GM12878 (cell line): ENCODE data around the gene PLCD1. TPM values are rescaled to one million over a fixed set of nuclear protein-coding genes. Genes with fewer than 3 reads are reported as not detected.

Source experiments
- ATAC-seq: fragments of 200-7000 bp; cut with Tn5 transposase; 3 replicates; pipeline ENCODE4 v1.9.1; 2020; ENCODE audit warnings: mild to moderate bottlenecking, moderate library complexity
- BruUV-seq: library from RNA; stranded (reverse); fragments of 400-500 nt; replicated peaks from 2 replicates; lab custom pipeline; 2021; lab: Mats Ljungman, UMichigan
- CTCF ChIA-PET: fragments of 300-600 bp; sonication (Branson Sonifier 250); formaldehyde crosslinking; extraction: SDS; loops from one replicate; lab custom pipeline; 2021; ENCODE audit warnings: inconsistent platforms; lab: Yijun Ruan, JAX
- POLR2A ChIA-PET: fragments of 350-600 bp; formaldehyde crosslinking; extraction: SDS; loops from one replicate; lab custom pipeline; 2021; ENCODE audit warnings: inconsistent platforms; lab: Charles Lee
- RAD21 ChIA-PET: fragments of 300-600 bp; sonication (Branson Sonifier 250); formaldehyde crosslinking; loops from one replicate; lab custom pipeline; 2023; ENCODE audit warnings: antibody characterized with exemption; ENCODE audit not compliant: unreplicated experiment; lab: Charles Lee
- SMC1A ChIA-PET: fragments of 300-600 bp; sonication (Branson Sonifier 250); formaldehyde crosslinking; loops from one replicate; lab custom pipeline; 2023; ENCODE audit not compliant: unreplicated experiment, uncharacterized antibody; lab: Charles Lee
- DNase-seq: peaks from one replicate; pipeline ENCODE4 v3.0.0-alpha.2; 2011; ENCODE audit warnings: low read depth, low spot score
- FAIRE-seq: peaks from 3 replicates; lab custom pipeline; 2011; peaks lifted over from hg19 to GRCh38; lab: Jason Lieb, UNC
- H2AFZ ChIP-seq: 2 replicates; pipeline ENCODE4 v1.6.0; 2011; ENCODE audit warnings: low read depth, low read length, control low read depth; ENCODE audit not compliant: control insufficient read depth
- H3K27ac ChIP-seq: 2 replicates; pipeline ENCODE4 v1.5.1; 2011; ENCODE audit warnings: control low read depth; ENCODE audit not compliant: control insufficient read depth, insufficient read depth
- H3K27me3 ChIP-seq, 2 experiments: replicated peaks in 1 of 2; 2 replicates each; pipeline versions ENCODE4 v1.6.0 to v1.6.1; 2011; ENCODE audit warnings: low read length in 1 of 2; ENCODE audit not compliant: control insufficient read depth in 2 of 2, insufficient read depth in 2 of 2
- H3K36me3 ChIP-seq, 2 experiments: 2 replicates each; pipeline ENCODE4 v1.5.1; 2011; ENCODE audit warnings: low read length in 1 of 2; ENCODE audit not compliant: control insufficient read depth in 2 of 2, insufficient read depth in 2 of 2
- H3K4me1 ChIP-seq: 2 replicates; pipeline ENCODE4 v1.6.1; 2011; ENCODE audit warnings: mild to moderate bottlenecking, low read length, moderate library complexity, mixed read lengths; ENCODE audit not compliant: control insufficient read depth, insufficient read depth
- H3K4me2 ChIP-seq: 2 replicates; pipeline ENCODE4 v1.6.0; 2011; ENCODE audit warnings: control low read depth; ENCODE audit not compliant: control insufficient read depth, insufficient read depth
- H3K4me3 ChIP-seq: fragments of 200-600 bp; sonication (generic); 2 replicates; pipeline ENCODE4 v1.5.1; 2016
- H3K79me2 ChIP-seq: 2 replicates; pipeline ENCODE4 v1.6.0; 2011; ENCODE audit warnings: low read length; ENCODE audit not compliant: control insufficient read depth, insufficient read depth
- H3K9ac ChIP-seq: 2 replicates; pipeline ENCODE4 v1.8.0; 2011; ENCODE audit warnings: low read length, control low read depth, mixed read lengths; ENCODE audit not compliant: control insufficient read depth, insufficient read depth
- H3K9me3 ChIP-seq: replicated peaks from 3 replicates; pipeline ENCODE4 v1.5.1; 2011; ENCODE audit warnings: mild to moderate bottlenecking, low read length; ENCODE audit not compliant: control insufficient read depth, insufficient read depth
- H4K20me1 ChIP-seq: 2 replicates; pipeline ENCODE4 v1.6.0; 2011; ENCODE audit not compliant: control insufficient read depth, insufficient read depth
- ATF7 ChIP-seq: fragments of 450-650 bp; IDR thresholded peaks from 2 replicates; pipeline ENCODE4 v1.6.1; 2016; ENCODE audit warnings: low read depth, mild to moderate bottlenecking
- BHLHE40 ChIP-seq, 2 experiments: fragments of 450-650 bp in 1 of 2; IDR thresholded peaks; 2 replicates each; pipeline ENCODE4 v1.6.1; 2011 to 2017; ENCODE audit warnings: low read depth in 2 of 2, borderline replicate concordance in 1 of 2, improper control_type of control experiment in 1 of 2, low read length in 1 of 2, mild to moderate bottlenecking in 1 of 2
- BRCA1 ChIP-seq: IDR thresholded peaks from 2 replicates; pipeline ENCODE4 v1.6.1; 2011; ENCODE audit warnings: low read depth, low read length, improper control_type of control experiment
- CHD1 ChIP-seq: IDR thresholded peaks from 2 replicates; pipeline ENCODE4 v1.6.1; 2012; ENCODE audit warnings: low read depth, low read length, improper control_type of control experiment
- CHD2 ChIP-seq: IDR thresholded peaks from 2 replicates; pipeline ENCODE4 v1.6.1; 2011; ENCODE audit warnings: low read depth, low read length, improper control_type of control experiment, borderline replicate concordance
- E2F8 ChIP-seq: fragments of 450-650 bp; IDR thresholded peaks from 2 replicates; pipeline ENCODE4 v1.6.1; 2018; ENCODE audit warnings: mild to moderate bottlenecking, low read depth, moderate library complexity; ENCODE audit not compliant: partially characterized antibody
- EED ChIP-seq: sonication (generic); IDR thresholded peaks from 2 replicates; pipeline ENCODE4 v1.6.1; 2016; ENCODE audit warnings: antibody characterized with exemption, low read depth
- IKZF2 ChIP-seq, 2 experiments: fragments of 450-650 bp; IDR thresholded peaks; 2 replicates each; pipeline ENCODE4 v1.6.1; 2017; ENCODE audit warnings: mild to moderate bottlenecking in 2 of 2, moderate library complexity in 2 of 2
- IRF3 ChIP-seq: fragments of 450-650 bp; IDR thresholded peaks from 2 replicates; pipeline ENCODE4 v1.6.1; 2014; ENCODE audit warnings: mild to moderate bottlenecking
- LARP7 ChIP-seq: fragments of 450-650 bp; IDR thresholded peaks from 2 replicates; pipeline ENCODE4 v1.6.1; 2017; ENCODE audit warnings: mild to moderate bottlenecking
- NFYA ChIP-seq: IDR thresholded peaks from 2 replicates; pipeline ENCODE4 v1.6.1; 2011; ENCODE audit warnings: low read depth, mild to moderate bottlenecking, low read length, improper control_type of control experiment, borderline replicate concordance
- PBX3 ChIP-seq: IDR thresholded peaks from 2 replicates; pipeline ENCODE4 v1.6.1; 2011; ENCODE audit warnings: mild to moderate bottlenecking, low read depth, low read length, moderate library complexity; ENCODE audit not compliant: insufficient replicate concordance
- RFX5 ChIP-seq: IDR thresholded peaks from 2 replicates; pipeline ENCODE4 v1.6.1; 2011; ENCODE audit warnings: low read depth, low read length, improper control_type of control experiment
- SKIL ChIP-seq: fragments of 450-650 bp; IDR thresholded peaks from 2 replicates; pipeline ENCODE4 v1.6.1; 2017; ENCODE audit warnings: mild to moderate bottlenecking, low read depth, inconsistent platforms; ENCODE audit not compliant: poor library complexity, severe bottlenecking
- SPI1 ChIP-seq: IDR thresholded peaks from 2 replicates; pipeline ENCODE4 v1.6.1; 2011; ENCODE audit warnings: low read depth, mild to moderate bottlenecking, low read length, moderate library complexity, borderline replicate concordance; ENCODE audit not compliant: insufficient read depth
- TARDBP ChIP-seq: IDR thresholded peaks from 2 replicates; pipeline ENCODE4 v1.6.1; 2016; ENCODE audit warnings: borderline replicate concordance
- TCF12 ChIP-seq: IDR thresholded peaks from 2 replicates; pipeline ENCODE4 v1.6.1; 2011; ENCODE audit warnings: low read depth, mild to moderate bottlenecking, low read length
- YY1 ChIP-seq: IDR thresholded peaks from 2 replicates; pipeline ENCODE4 v1.6.1; 2011; ENCODE audit warnings: low read depth, mild to moderate bottlenecking, low read length
- WGBS: methylation state at CpG from one replicate; pipeline ENCODE4 v1.1.6; 2016; ENCODE audit warnings: low lambda C conversion rate; ENCODE audit not compliant: insufficient replicate concordance, insufficient coverage; ENCODE audit errors: missing lambda C conversion rate; 5-methylcytosine and 5-hydroxymethylcytosine counted together
- in situ Hi-C: fragments of 300-500 bp; cut with MboI; formaldehyde crosslinking; loops from 9 replicates; pipeline ENCODE4 v1.14.3; 2018; ENCODE audit warnings: mixed read lengths
- intact Hi-C: fragments of 100-400 bp; cut with micrococcal nuclease; formaldehyde crosslinking; loops from one replicate; pipeline ENCODE4 v1.14.2; 2022; ENCODE audit not compliant: unreplicated experiment
- polyA plus RNA-seq, 11 experiments: library from polyadenylated mRNA; depleted of rRNA in 4 of 11; unstranded in 6 of 11; stranded (reverse) in 5 of 11; fragments of >200 nt; fragmentation: Nextera tagmentation in 4 of 11; fragmentation: Illumina TruSeq in 1 of 11; extraction: Ambion mirVana in 4 of 11; extraction: Trizol in 1 of 11; gene quantifications; 1 replicate in 1 of 11; 2 replicates in 10 of 11; pipeline versions ENCODE4 v1.2.1 to v1.2.3, GENCODE V29; 2011 to 2016; ENCODE audit warnings: inconsistent platforms in 2 of 11, missing spikeins in 2 of 11, low read depth in 1 of 11
- total RNA-seq, 4 experiments: library from RNA; depleted of rRNA in 3 of 4; stranded (reverse); fragments of >200 nt in 3 of 4; fragmentation: Illumina TruSeq in 1 of 4; extraction: Trizol in 1 of 4; gene quantifications; 2 replicates each; pipeline versions ENCODE4 v1.2.1 to v1.2.3, GENCODE V29; 2013 to 2021

Gene PLCD1
- total and polyA plus RNA-seq, 10 of the 15 experiments (the other 5 are each of a cell fraction or from before 2014, with no cell fraction given) = 0.20 to 3.9 (median 1.2) TPM; not detected in 1

GRCh38 chr3:37993067-37993455 is 36.4 kb downstream of the PLCD1 start:
- Histone ChIP-seq H3K4me2 (no peak overlapping the region), H3K27me3 (no peaks in the 10 kb centered on the region), H3K9ac (no peak overlapping the region), H4K20me1 (no peaks in the 10 kb centered on the region), H3K4me3 (no peak overlapping the region), H3K4me1 (peaks cover 10% of the 10 kb centered on the region), H3K79me2 (no peaks in the 10 kb centered on the region; the same call in 1 of the 2 replicates), H3K36me3 (no peaks in the 10 kb centered on the region; a peak in 1 of 4 replicates), H3K9me3 (no peaks in the 10 kb centered on the region), H2AFZ (no peak overlapping the region; the same call in 1 of the 2 replicates), H3K27ac (no peak overlapping the region)
- WGBS = 93% methylated on average over 8 of the region's 8 CpGs
- RAD21 ChIA-PET = no interaction called here
- DNase-seq = no peak
- in situ Hi-C loops = no loop called here
- CTCF ChIA-PET = interaction anchor here (1.6 kb wide), 1 partner anchor 21 kb away, joined by 4 read pairs; no protein-coding TSS in a partner anchor
- POLR2A ChIA-PET = no interaction called here
- SMC1A ChIA-PET = no interaction called here
- intact Hi-C loops = no loop called here
- no peak for FAIRE-seq
- ATAC-seq = no peak
- no TSS peak for BruUV-seq
- TF ChIP-seq YY1 = no peak
- TF ChIP-seq TARDBP = no peak
- TF ChIP-seq EED = no peak
- TF ChIP-seq BHLHE40 (IDR thresholded peaks at IDR 0.05; ENCODE audit: borderline replicate concordance in 1 of 2, low read depth in 2 of 2, low read length in 1 of 2) = no peak
- no peak for TF ChIP-seq SPI1
- no peak for TF ChIP-seq BRCA1
- no peak for TF ChIP-seq IRF3
- no peak for TF ChIP-seq ATF7
- no peak for TF ChIP-seq IKZF2 (IDR thresholded peaks at IDR 0.05)
- TF ChIP-seq NFYA = no peak
- no peak for TF ChIP-seq RFX5
- TF ChIP-seq CHD1 = no peak
- no peak for TF ChIP-seq SKIL
- TF ChIP-seq TCF12 = no peak
- no peak for TF ChIP-seq E2F8
- TF ChIP-seq PBX3 = no peak
- TF ChIP-seq CHD2 = no peak
- TF ChIP-seq LARP7 = no peak
